ENCODE results near the gene CDSN. TPM values are rescaled to one million over a fixed set of nuclear protein-coding genes. Genes with fewer than 3 reads are reported as not detected.

CDSN gene
- total RNA-seq, 2 experiments from 2014 or later: not detected

- DNase-seq: no peak
- no peak for ATAC-seq (ENCODE audit: low read depth)
- no peak overlapping the region for H3K27ac Mint-ChIP-seq
- H3K36me3 Mint-ChIP-seq: no peaks in the 10 kb centered on the region
- POLR2A ChIA-PET: no interaction called here
- peaks cover 4% of the 10 kb centered on the region for H3K27me3 Mint-ChIP-seq
- no peaks in the 10 kb centered on the region for H3K4me1 Mint-ChIP-seq
- H3K4me3 Mint-ChIP-seq: no peak overlapping the region
- no peaks in the 10 kb centered on the region for H3K9me3 Mint-ChIP-seq
Measured at GRCh38 chr6:31118178-31118577, 2.1 kb downstream of the CDSN start.

GRCh38 chr6:31116661-31117385 is 3.4 kb downstream of the CDSN start:
- Mint-ChIP-seq H3K4me1 (no peaks in the 10 kb centered on the region), H3K27ac (no peak overlapping the region), H3K4me3 (no peak overlapping the region), H3K9me3 (no peaks in the 10 kb centered on the region), H3K36me3 (no peaks in the 10 kb centered on the region), H3K27me3 (peaks cover 6% of the 10 kb centered on the region)
- ATAC-seq (ENCODE audit: low read depth) (no peak), DNase-seq (no peak)
- POLR2A ChIA-PET: no interaction called here

- H3K27me3 Mint-ChIP-seq: peaks cover 6% of the 10 kb centered on the region
- no peaks in the 10 kb centered on the region for H3K36me3 Mint-ChIP-seq
- H3K4me3 Mint-ChIP-seq: no peak overlapping the region
- no peaks in the 10 kb centered on the region for H3K9me3 Mint-ChIP-seq
- DNase-seq (no peak), ATAC-seq (ENCODE audit: low read depth) (no peak)
- no peaks in the 10 kb centered on the region for H3K4me1 Mint-ChIP-seq
- no peak overlapping the region for H3K27ac Mint-ChIP-seq
- POLR2A ChIA-PET: no interaction called here
Measured at GRCh38 chr6:31115941-31116560, 4.2 kb downstream of the CDSN start.

GRCh38 chr6:31114970-31115849 is 5.0 kb downstream of the CDSN start:
- no peaks in the 10 kb centered on the region for H3K36me3 Mint-ChIP-seq
- H3K27ac Mint-ChIP-seq: no peak overlapping the region
- no peaks in the 10 kb centered on the region for H3K4me1 Mint-ChIP-seq
- DNase-seq (no peak), ATAC-seq (ENCODE audit: low read depth) (no peak)
- no peak overlapping the region for H3K4me3 Mint-ChIP-seq
- peaks cover 6% of the 10 kb centered on the region for H3K27me3 Mint-ChIP-seq
- POLR2A ChIA-PET: no interaction called here
- no peaks in the 10 kb centered on the region for H3K9me3 Mint-ChIP-seq

GRCh38 chr6:31114541-31114878 is 5.7 kb downstream of the CDSN start, which contains the start of gene PSORS1C1:
TSS of gene PSORS1C1 (plus strand) at chr6:31114800. CDS start at chr6:31129633, 14,833 bp downstream.
- Mint-ChIP-seq H3K27me3 (peaks cover 8% of the 10 kb centered on the region), H3K27ac (no peak within 1 kb of the TSS), H3K4me3 (no peak within 1 kb of the TSS), H3K4me1 (no peaks in the 10 kb centered on the region), H3K36me3 (no peaks in the 10 kb centered on the region), H3K9me3 (no peaks in the 10 kb centered on the region)
- DNase-seq: no peak
- ATAC-seq (ENCODE audit: low read depth): no peak
- POLR2A ChIA-PET: no interaction called here

- POLR2A ChIA-PET: no interaction called here
- Mint-ChIP-seq H3K36me3 (no peaks in the 10 kb centered on the region), H3K27ac (no peak overlapping the region), H3K4me3 (no peak overlapping the region), H3K9me3 (no peaks in the 10 kb centered on the region), H3K27me3 (peaks cover 9% of the 10 kb centered on the region), H3K4me1 (no peaks in the 10 kb centered on the region)
- DNase-seq (no peak), ATAC-seq (ENCODE audit: low read depth) (no peak)
Measured at GRCh38 chr6:31113861-31114540, 6.2 kb downstream of the CDSN start.

- Mint-ChIP-seq H3K27me3 (peaks cover 9% of the 10 kb centered on the region), H3K4me1 (no peaks in the 10 kb centered on the region), H3K4me3 (no peak within 1 kb of the TSS), H3K27ac (no peak within 1 kb of the TSS), H3K9me3 (no peaks in the 10 kb centered on the region), H3K36me3 (no peaks in the 10 kb centered on the region)
- POLR2A ChIA-PET: no interaction called here
- ATAC-seq (ENCODE audit: low read depth): no peak
- DNase-seq: no peak
Measured at GRCh38 chr6:31112478-31112877, 7.8 kb downstream of the CDSN start, which contains the start of gene C6orf15. TSS of gene C6orf15 (minus strand) at chr6:31112575. CDS start at chr6:31112555, 20 bp downstream.

GRCh38 chr6:31111712-31112111 is 8.5 kb downstream of the CDSN start:
- H3K4me3 Mint-ChIP-seq: no peak overlapping the region
- H3K27me3 Mint-ChIP-seq: peaks cover 9% of the 10 kb centered on the region
- POLR2A ChIA-PET: no interaction called here
- no peak for DNase-seq
- H3K36me3 Mint-ChIP-seq: no peaks in the 10 kb centered on the region
- no peaks in the 10 kb centered on the region for H3K9me3 Mint-ChIP-seq
- ATAC-seq (ENCODE audit: low read depth): no peak
- H3K27ac Mint-ChIP-seq: no peak overlapping the region
- no peaks in the 10 kb centered on the region for H3K4me1 Mint-ChIP-seq

- POLR2A ChIA-PET: no interaction called here
- Mint-ChIP-seq H3K4me1 (no peaks in the 10 kb centered on the region), H3K27ac (no peak overlapping the region), H3K27me3 (peaks cover 11% of the 10 kb centered on the region), H3K4me3 (no peak overlapping the region), H3K9me3 (no peaks in the 10 kb centered on the region), H3K36me3 (no peaks in the 10 kb centered on the region)
- DNase-seq (no peak), ATAC-seq (ENCODE audit: low read depth) (no peak)
Measured at GRCh38 chr6:31110825-31111582, 9.2 kb downstream of the CDSN start.

GRCh38 chr6:31107052-31107451 is 13.2 kb downstream of the CDSN start:
- ATAC-seq (ENCODE audit: low read depth) (no peak), DNase-seq (no peak)
- no peak overlapping the region for H3K27ac Mint-ChIP-seq

GRCh38 chr6:31103136-31103535 is 17.1 kb downstream of the CDSN start:
- POLR2A ChIA-PET: no interaction called here

More at GRCh38 chr6:31107052-31107451, 13.2 kb downstream of the CDSN start:
- peaks cover 4% of the 10 kb centered on the region for H3K27me3 Mint-ChIP-seq
- no peak overlapping the region for H3K4me3 Mint-ChIP-seq
- H3K4me1 Mint-ChIP-seq: no peaks in the 10 kb centered on the region
- no peaks in the 10 kb centered on the region for H3K36me3 Mint-ChIP-seq
- no peaks in the 10 kb centered on the region for H3K9me3 Mint-ChIP-seq
- POLR2A ChIA-PET: no interaction called here

GRCh38 chr6:31098449-31098938 is 21.8 kb downstream of the CDSN start:
- Mint-ChIP-seq H3K27ac (no peak overlapping the region), H3K4me3 (no peak overlapping the region), H3K27me3 (no peaks in the 10 kb centered on the region), H3K4me1 (peaks cover 18% of the 10 kb centered on the region), H3K36me3 (no peaks in the 10 kb centered on the region), H3K9me3 (no peaks in the 10 kb centered on the region)
- no peak for ATAC-seq (ENCODE audit: low read depth)
- POLR2A ChIA-PET: no interaction called here
- DNase-seq: no peak

More at GRCh38 chr6:31103136-31103535, 17.1 kb downstream of the CDSN start:
- Mint-ChIP-seq H3K27ac (no peak overlapping the region), H3K9me3 (no peaks in the 10 kb centered on the region), H3K36me3 (no peaks in the 10 kb centered on the region), H3K4me3 (no peak overlapping the region), H3K27me3 (peaks cover 2% of the 10 kb centered on the region), H3K4me1 (no peaks in the 10 kb centered on the region)
- ATAC-seq (ENCODE audit: low read depth) (no peak), DNase-seq (no peak)

All from activated naive CD8-positive, alpha-beta T cell treated with anti-CD3 and anti-CD28 coated beads, Interleukin-2, amount 10 ng/mL, durations not matched to agents 7 days and 5 days (primary cell).